Astrocyte (in vitro differentiated cells and primary cell): ENCODE data around the gene GZMA.

Experiments used
- EZH2 ChIP-seq: IDR thresholded peaks from 2 replicates; pipeline ENCODE4 v1.6.1; 2012; ENCODE audit warnings: mild to moderate bottlenecking, low read length, inconsistent platforms; ENCODE audit not compliant: insufficient read depth
- TF ChIP-seq, protein P1 (sequence below): IDR thresholded peaks from 2 replicates; pipeline ENCODE4 v1.5.1; 2011; ENCODE audit warnings: low read depth, mild to moderate bottlenecking, inconsistent platforms, low read length, moderate library complexity; ENCODE audit not compliant: insufficient read depth

DNA sequence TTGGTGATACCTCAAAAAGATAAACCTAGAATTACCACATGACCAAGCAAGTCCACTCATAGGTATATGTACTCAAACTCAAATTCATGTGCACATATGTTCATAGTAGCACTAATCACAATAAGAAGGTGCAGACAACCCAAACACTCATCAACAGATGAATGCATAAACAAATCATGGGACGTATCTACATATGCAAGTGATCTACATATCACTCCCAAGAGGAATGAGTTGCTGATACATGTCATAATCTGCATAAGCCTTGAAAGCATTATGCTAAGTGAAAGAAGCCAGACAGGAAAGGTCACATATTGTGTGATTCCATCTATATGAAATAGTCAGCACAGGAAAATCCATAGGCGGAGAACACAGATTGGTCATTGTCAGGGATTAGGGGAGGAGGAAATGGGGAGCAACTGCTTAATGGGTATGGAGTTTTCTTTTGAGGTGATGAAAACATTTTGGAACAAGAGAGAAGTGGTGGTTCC, 46.9 kb downstream of the GZMA start:
- TF ChIP-seq, protein P1, sequence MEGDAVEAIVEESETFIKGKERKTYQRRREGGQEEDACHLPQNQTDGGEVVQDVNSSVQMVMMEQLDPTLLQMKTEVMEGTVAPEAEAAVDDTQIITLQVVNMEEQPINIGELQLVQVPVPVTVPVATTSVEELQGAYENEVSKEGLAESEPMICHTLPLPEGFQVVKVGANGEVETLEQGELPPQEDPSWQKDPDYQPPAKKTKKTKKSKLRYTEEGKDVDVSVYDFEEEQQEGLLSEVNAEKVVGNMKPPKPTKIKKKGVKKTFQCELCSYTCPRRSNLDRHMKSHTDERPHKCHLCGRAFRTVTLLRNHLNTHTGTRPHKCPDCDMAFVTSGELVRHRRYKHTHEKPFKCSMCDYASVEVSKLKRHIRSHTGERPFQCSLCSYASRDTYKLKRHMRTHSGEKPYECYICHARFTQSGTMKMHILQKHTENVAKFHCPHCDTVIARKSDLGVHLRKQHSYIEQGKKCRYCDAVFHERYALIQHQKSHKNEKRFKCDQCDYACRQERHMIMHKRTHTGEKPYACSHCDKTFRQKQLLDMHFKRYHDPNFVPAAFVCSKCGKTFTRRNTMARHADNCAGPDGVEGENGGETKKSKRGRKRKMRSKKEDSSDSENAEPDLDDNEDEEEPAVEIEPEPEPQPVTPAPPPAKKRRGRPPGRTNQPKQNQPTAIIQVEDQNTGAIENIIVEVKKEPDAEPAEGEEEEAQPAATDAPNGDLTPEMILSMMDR: no peak
- TF ChIP-seq EZH2: no peak
